Measurements from ENCODE around the gene C7orf33.
"Not testable (repeated sequence)": the region's sequence is repeated elsewhere in the genome, so short reads cannot be mapped to it uniquely, and the experiment has no call there.

- TF ChIP-seq CTCF (IDR thresholded peaks at IDR 0.05); POLR2A (IDR thresholded peaks at IDR 0.05); POLR2AphosphoS5 (IDR thresholded peaks at IDR 0.05); EP300 (IDR thresholded peaks at IDR 0.05; ENCODE audit: low read depth): not testable (repeated sequence)
These were observed 5.8 kb downstream of the C7orf33 start for GRCh38 chr7:148596354-148596753.

Measured in transverse colon (tissue), 4 donors.